Heart left ventricle (tissue), 16 donors: ENCODE measurements around the gene ZCWPW1. TPM values are rescaled to one million over a fixed set of nuclear protein-coding genes. Genes with fewer than 3 reads are reported as not detected.

Experiments
- ATAC-seq, 4 donors: fragments of 200-7000 bp; cut with Tn5 transposase; one replicate each; pipeline ENCODE4 v1.9.1; 2020 to 2022; ENCODE audit warnings: moderate library complexity in 4 of 4, mild to moderate bottlenecking in 3 of 4, moderate number of reproducible peaks in 1 of 4
- DNase-seq, 5 donors: peaks; one replicate each; pipeline ENCODE4 v3.0.0-alpha.2; 2020
- H3K27ac ChIP-seq, 12 donors: fragments of 200-600 bp; sonication (generic) in 4 of 12; one replicate each; pipeline versions ENCODE4 v1.5.0 to v1.8.0; 2016 to 2022; ENCODE audit warnings: mild to moderate bottlenecking in 2 of 12
- H3K27me3 ChIP-seq, 9 donors: fragments of 200-600 bp; sonication (generic) in 2 of 9; one replicate each; pipeline versions ENCODE4 v1.5.1 to v1.8.0; 2016 to 2022; ENCODE audit warnings: mild to moderate bottlenecking in 3 of 9
- H3K36me3 ChIP-seq, 9 donors: fragments of 200-600 bp; sonication (generic) in 2 of 9; one replicate each; pipeline versions ENCODE4 v1.5.0 to v1.8.0; 2018 to 2022; ENCODE audit warnings: mild to moderate bottlenecking in 2 of 9
- H3K4me1 ChIP-seq, 12 donors: fragments of 200-600 bp; sonication (generic) in 4 of 12; one replicate each; pipeline versions ENCODE4 v1.5.0 to v1.8.0; 2016 to 2022; ENCODE audit warnings: mild to moderate bottlenecking in 3 of 12
- H3K4me3 ChIP-seq, 12 donors: fragments of 200-600 bp; sonication (generic) in 4 of 12; one replicate each; pipeline versions ENCODE4 v1.5.0 to v1.8.0; 2017 to 2022; ENCODE audit warnings: mild to moderate bottlenecking in 9 of 12, moderate library complexity in 4 of 12
- H3K9me3 ChIP-seq, 12 donors: fragments of 200-600 bp; sonication (generic) in 4 of 12; one replicate each; pipeline versions ENCODE4 v1.5.0 to v1.8.0; 2016 to 2022; ENCODE audit warnings: mild to moderate bottlenecking in 1 of 12
- CTCF ChIP-seq, 12 donors: fragments of 200-600 bp; sonication (generic) in 4 of 12; IDR thresholded peaks; one replicate each; pipeline versions ENCODE4 v1.5.0 to v1.8.0; 2018 to 2022; ENCODE audit warnings: antibody characterized with exemption in 12 of 12, mild to moderate bottlenecking in 5 of 12
- POLR2A ChIP-seq, 2 donors: fragments of 450-650 bp; IDR thresholded peaks; one replicate each; pipeline ENCODE4 v1.6.1; 2017; ENCODE audit warnings: antibody characterized with exemption in 2 of 2, mild to moderate bottlenecking in 2 of 2, moderate library complexity in 2 of 2
- WGBS, 4 donors: extraction: QIAGEN DNeasy Blood & Tissue Kit in 2 of 4; methylation state at CpG; one replicate each; pipeline versions ENCODE4 v1.1.5 to v1.1.7; 2013 to 2018; 5-methylcytosine and 5-hydroxymethylcytosine counted together
- intact Hi-C, 10 donors: fragments of 100-400 bp; cut with DNase I; formaldehyde crosslinking; loops; one replicate each; pipeline versions ENCODE4 v1.11.1 to v1.14.2; 2022
- polyA plus RNA-seq, 2 donors: library from polyadenylated mRNA; stranded (reverse); fragments of 200-250 nt; gene quantifications; one replicate each; pipeline ENCODE4 v1.2.3, GENCODE V29; 2013
- total RNA-seq, 9 donors: library from RNA; depleted of rRNA in 2 of 9; stranded (reverse); fragments of >200 nt in 2 of 9; fragmentation: NEBNext Ultra II Directional in 3 of 9; extraction: Animal tissue kit (Norgen Biotek cat#: 25700) in 3 of 9; gene quantifications; one replicate each; pipeline versions ENCODE4 v1.1.0 to v1.2.4, GENCODE V29; 2016 to 2023
- donor health status: ischemic (EF 13 %, LVEDD 7.1; RV severe dilation, severe dysfunction).
- donor health status: healthy with polysubstance abuse.
- donor health status: DM: no; HTN: yes; CAD: no.
- donor health status: DM: no; HTN: no; CAD: no.
- donor health status: ischemic (EF 25% LVEDD 6.9; RV normal size, moderate dysfunction).
- donor health status: ischemic (EF 25% LVEDD 5.7; RV mildly dilated, moderate dysfunction).
- donor health status: healthy.
- donor health status: DM: yes; HTN: yes; CAD: no.
- donor health status: ischemic (EF 35%, LVEDD 5.7; RV mildly dilated, moderate dysfunction).
- donor health status: nonischemic (EF 11% LVEDD 7.7; RV severe dilation, severe dysfunction).
- donor health status: DM: yes; HTN: yes; CAD: no.
- donor health status: PGD.
- donor health status: ischemic (EF 29% LVEDD 5.4; RV normal size, mild dysfunction).
- donor health status: nonischemic (EF 23%, LVEDD 6.1; RV moderate dilation, normal function).

The ZCWPW1 gene
- total and polyA plus RNA-seq, 11 donors = 2.8 to 6.4 (median 4.0) TPM

GRCh38 chr7:100413346-100413745 is 15.2 kb downstream of the ZCWPW1 start:
- ATAC-seq (no peak), DNase-seq (no peak)
- no peaks in the 10 kb centered on the region for H3K36me3 ChIP-seq
- H3K27ac ChIP-seq = no peak overlapping the region
- H3K4me1 ChIP-seq = peaks cover 0 to 8% (median 0%) of the 10 kb centered on the region in 12 donors
- intact Hi-C loops = loop anchor here in 1 of 10 donors (10.0 kb wide), 1 partner anchor 59 kb away; the partner anchor contains the start of gene PILRB
- no peaks in the 10 kb centered on the region for H3K9me3 ChIP-seq
- no peak for TF ChIP-seq CTCF (IDR thresholded peaks at IDR 0.05)
- no peak for TF ChIP-seq POLR2A (IDR thresholded peaks at IDR 0.05)
- H3K27me3 ChIP-seq = no peaks in the 10 kb centered on the region
- H3K4me3 ChIP-seq = no peak overlapping the region

- TF ChIP-seq POLR2A (IDR thresholded peaks at IDR 0.05) (no peak), CTCF (IDR thresholded peaks at IDR 0.05) (no peak)
- Histone ChIP-seq H3K36me3 (no peaks in the 10 kb centered on the region), H3K9me3 (no peaks in the 10 kb centered on the region), H3K4me3 (no peak overlapping the region), H3K27me3 (no peaks in the 10 kb centered on the region), H3K4me1 (peaks cover 0 to 8% (median 0%) of the 10 kb centered on the region in 12 donors), H3K27ac (no peak overlapping the region)
- intact Hi-C loops = loop anchor here in 1 of 10 donors (10.0 kb wide), 1 partner anchor 56 kb away; the partner anchor contains the start of gene PILRB
- DNase-seq (no peak), ATAC-seq (no peak)
- WGBS, 4 donors = 94 to 97% (median 97%) methylated on average over 6 of the region's 6 CpGs
Measured at GRCh38 chr7:100411101-100411500, 17.4 kb downstream of the ZCWPW1 start.

GRCh38 chr7:100407285-100408180 is 21.0 kb downstream of the ZCWPW1 start:
- ATAC-seq = peak in 3 of 4 donors; percentile 71 to 81 (median 75)
- no peak for DNase-seq
- intact Hi-C loops = no loop called here
- Histone ChIP-seq H3K9me3 (no peaks in the 10 kb centered on the region), H3K4me3 (no peak overlapping the region), H3K4me1 (peaks cover 0 to 6% (median 0%) of the 10 kb centered on the region in 12 donors), H3K27ac (no peak overlapping the region), H3K36me3 (peaks cover 0 to 9% (median 0%) of the 10 kb centered on the region in 9 donors), H3K27me3 (no peaks in the 10 kb centered on the region)
- 55 to 57% (median 57%) methylated on average over 12 of the region's 12 CpGs for WGBS, 4 donors
- TF ChIP-seq POLR2A (IDR thresholded peaks at IDR 0.05) (no peak), CTCF (IDR thresholded peaks at IDR 0.05) (peak; percentile 37 to 70 (median 54))

GRCh38 chr7:100406767-100407166 is 21.7 kb downstream of the ZCWPW1 start:
- Histone ChIP-seq H3K36me3 (peaks cover 0 to 13% (median 0%) of the 10 kb centered on the region in 9 donors), H3K27me3 (no peaks in the 10 kb centered on the region), H3K4me3 (no peak overlapping the region), H3K9me3 (no peaks in the 10 kb centered on the region), H3K4me1 (peaks cover 0 to 6% (median 0%) of the 10 kb centered on the region in 12 donors), H3K27ac (no peak overlapping the region)
- ATAC-seq (no peak), DNase-seq (no peak)
- 64 to 70% (median 69%) methylated on average over 6 of the region's 6 CpGs for WGBS, 4 donors
- TF ChIP-seq CTCF (IDR thresholded peaks at IDR 0.05) = no peak
- intact Hi-C loops = no loop called here
